Activated CD8-positive, alpha-beta memory T cell treated with anti-CD3 and anti-CD28 coated beads, Interleukin-2, amount 50 U/mL, for 24 hours (primary cell): ENCODE data around the gene ARHGEF4.
"Not testable (repeated sequence)": the region's sequence is repeated elsewhere in the genome, so short reads cannot be mapped to it uniquely, and the experiment has no call there.

Experiments used
- DNase-seq: peaks from one replicate; pipeline ENCODE4 v3.0.0-alpha.2; 2020; ENCODE audit errors: extremely low read depth

Gene ARHGEF4

GRCh38 chr2:130975729-130976128, 139.0 kb downstream of the ARHGEF4 start:
- no peak for DNase-seq

GRCh38 chr2:130976591-130977237, 140.0 kb downstream of the ARHGEF4 start:
- no peak for DNase-seq

GRCh38 chr2:130977461-130978050, 140.8 kb downstream of the ARHGEF4 start:
- DNase-seq, result no peak

- no peak for DNase-seq
Measured at GRCh38 chr2:130981667-130982066, 145.0 kb downstream of the ARHGEF4 start.

- no peak for DNase-seq
Measured at GRCh38 chr2:130985206-130985780, 148.6 kb downstream of the ARHGEF4 start.

GRCh38 chr2:130985831-130986649, 149.3 kb downstream of the ARHGEF4 start:
- no peak for DNase-seq

GRCh38 chr2:130986890-130987493, 150.3 kb downstream of the ARHGEF4 start:
- no peak for DNase-seq

GRCh38 chr2:130987519-130988425, 151.1 kb downstream of the ARHGEF4 start:
- DNase-seq, result no peak

GRCh38 chr2:130991446-130991845, 154.7 kb downstream of the ARHGEF4 start:
- not testable (repeated sequence) for DNase-seq

GRCh38 chr2:130992003-130992402, 155.3 kb downstream of the ARHGEF4 start:
- not testable (repeated sequence) for DNase-seq

- DNase-seq, result no peak
Measured at GRCh38 chr2:130996691-130997090, 160.0 kb downstream of the ARHGEF4 start.

- DNase-seq, result no peak
Measured at GRCh38 chr2:130997198-130997597, 160.5 kb downstream of the ARHGEF4 start.

- DNase-seq, result no peak
Measured at GRCh38 chr2:130998561-130998960, 161.8 kb downstream of the ARHGEF4 start.

GRCh38 chr2:131004446-131005209, 167.9 kb downstream of the ARHGEF4 start:
- DNase-seq, result no peak

- no peak for DNase-seq
Measured at GRCh38 chr2:131005216-131005935, 168.7 kb downstream of the ARHGEF4 start.

- DNase-seq, result no peak
Measured at GRCh38 chr2:131006561-131006960, 169.8 kb downstream of the ARHGEF4 start.

- no peak for DNase-seq
Measured at GRCh38 chr2:131008967-131009366, 172.3 kb downstream of the ARHGEF4 start.

- no peak for DNase-seq
Measured at GRCh38 chr2:131009713-131010475, 173.2 kb downstream of the ARHGEF4 start.

- DNase-seq, result no peak
Measured at GRCh38 chr2:131010566-131010965, 173.9 kb downstream of the ARHGEF4 start.
